HG02642 (cell line): Measurements from ENCODE around the gene COL3A1.

ENCODE experiments used
- ATAC-seq: cut with Tn5 transposase; IDR thresholded peaks from one replicate; pipeline ENCODE4 v1.9.1; 2021; ENCODE audit warnings: mild to moderate bottlenecking; ENCODE audit not compliant: unreplicated experiment, poor library complexity

The COL3A1 gene

GRCh38 chr2:188974164-188974563 is at the start of gene COL3A1:
Gene COL3A1, plus strand, starts transcription at chr2:188974373. Its CDS starts 117 bp downstream, at chr2:188974490.
- no peak for ATAC-seq

GRCh38 chr2:188928643-188929042 is 45.5 kb upstream of the COL3A1 start:
- no peak for ATAC-seq

DNA sequence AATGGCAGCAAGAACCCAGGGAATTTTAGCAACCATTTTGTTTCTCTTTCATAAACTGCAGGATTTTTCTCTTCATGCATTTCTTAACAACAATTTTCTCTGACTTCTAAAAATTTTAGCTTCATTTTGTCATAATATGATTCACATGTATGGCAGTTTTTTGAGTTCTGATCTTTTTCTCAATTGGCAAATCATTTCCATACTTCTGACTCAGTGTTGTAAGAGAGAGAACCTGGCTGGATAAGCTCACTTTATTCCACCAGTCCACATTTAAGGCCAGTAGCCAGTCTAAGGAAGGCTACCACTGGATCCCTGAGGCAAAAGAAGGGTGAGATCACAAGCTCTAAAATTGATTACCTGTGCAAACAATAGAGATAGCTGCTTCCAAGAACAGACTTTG is 42.8 kb upstream of the COL3A1 start:
- no peak for ATAC-seq

DNA sequence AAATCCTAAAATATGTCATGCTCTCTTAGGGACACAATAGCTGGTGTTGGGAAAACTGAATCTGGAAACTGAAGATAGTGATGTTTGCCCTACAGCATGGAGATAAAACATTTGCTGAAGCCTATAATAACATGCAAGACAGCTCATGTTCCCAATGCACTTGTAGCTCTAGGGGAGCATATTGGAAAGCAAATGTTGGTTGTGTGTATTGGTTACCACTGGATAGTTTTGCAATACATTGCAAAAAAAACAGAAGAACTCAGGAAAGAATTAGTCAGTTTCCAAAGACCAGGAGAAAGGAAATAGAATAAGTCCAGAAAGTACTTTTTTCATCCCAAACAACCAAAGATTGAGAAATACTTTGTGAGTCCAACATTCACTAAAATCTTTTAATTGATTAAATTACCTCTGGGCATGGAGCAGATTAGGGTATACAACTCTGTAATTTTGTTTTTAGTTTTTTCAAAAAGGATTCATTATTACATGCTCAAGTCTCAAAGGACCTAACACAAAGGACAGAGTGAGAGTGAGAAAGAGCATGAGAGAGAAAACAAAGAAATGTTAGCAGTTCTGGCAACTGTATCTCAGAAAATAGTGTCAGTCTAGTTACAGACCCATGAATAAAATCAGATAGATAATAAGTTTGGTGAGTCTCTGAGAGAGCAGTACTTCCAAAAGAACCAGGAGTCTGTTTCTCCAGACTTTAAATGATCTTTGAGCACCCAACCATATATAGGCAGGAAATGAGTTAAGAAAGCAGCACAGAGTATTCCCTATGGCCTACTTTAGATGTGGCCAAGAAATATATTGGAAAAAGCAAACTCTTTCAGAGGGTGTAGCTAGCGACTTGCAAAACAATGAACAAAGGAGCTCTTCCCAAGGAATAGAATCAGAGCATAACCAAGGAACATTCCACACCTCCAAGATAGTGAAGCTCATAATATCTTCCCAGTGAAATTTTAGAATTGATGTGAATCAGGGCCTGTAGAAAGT is 36.6 kb upstream of the COL3A1 start:
- ATAC-seq: no peak

- ATAC-seq: no peak
Observed at GRCh38 chr2:188940171-188940570, 34.0 kb upstream of the COL3A1 start.

- no peak for ATAC-seq
Observed at GRCh38 chr2:188944442-188944841, 29.7 kb upstream of the COL3A1 start.

DNA sequence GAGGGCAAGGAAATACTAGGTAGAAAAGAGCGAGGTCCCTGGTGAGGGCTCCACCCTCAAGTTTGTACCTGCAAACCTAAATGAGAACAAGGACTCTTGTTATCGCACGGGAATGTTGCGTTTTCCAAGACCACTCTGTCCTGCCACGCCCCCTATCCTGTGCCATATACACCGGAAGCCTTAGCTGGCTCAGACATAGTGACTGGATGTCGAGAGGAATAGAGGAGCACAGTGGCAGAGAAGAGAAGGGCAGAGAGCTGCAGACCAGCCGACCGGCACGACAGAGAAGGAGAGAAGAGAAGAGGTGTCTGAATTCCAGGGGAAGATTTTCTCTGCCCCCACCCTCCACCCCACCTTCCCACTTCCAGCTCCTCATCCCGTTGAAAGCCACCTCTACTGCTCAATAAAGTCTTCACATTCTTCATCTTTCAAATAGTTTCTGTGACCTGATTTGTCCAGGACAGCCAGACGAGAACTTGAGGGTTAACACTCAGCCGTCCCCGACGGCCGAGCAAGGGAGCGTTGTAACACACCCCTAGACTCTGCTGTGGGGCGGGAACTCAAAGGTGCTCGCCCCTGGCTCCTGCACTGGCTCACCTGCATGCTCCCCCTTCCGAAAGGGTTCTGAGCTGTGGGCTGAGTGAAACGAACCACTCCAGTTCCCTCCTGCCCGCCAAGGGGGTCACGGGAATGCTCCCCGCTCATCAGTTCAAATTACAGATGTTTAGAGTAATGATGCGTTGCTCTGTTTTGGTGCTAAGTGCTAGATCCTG is 24.9 kb upstream of the COL3A1 start:
- no peak for ATAC-seq

DNA sequence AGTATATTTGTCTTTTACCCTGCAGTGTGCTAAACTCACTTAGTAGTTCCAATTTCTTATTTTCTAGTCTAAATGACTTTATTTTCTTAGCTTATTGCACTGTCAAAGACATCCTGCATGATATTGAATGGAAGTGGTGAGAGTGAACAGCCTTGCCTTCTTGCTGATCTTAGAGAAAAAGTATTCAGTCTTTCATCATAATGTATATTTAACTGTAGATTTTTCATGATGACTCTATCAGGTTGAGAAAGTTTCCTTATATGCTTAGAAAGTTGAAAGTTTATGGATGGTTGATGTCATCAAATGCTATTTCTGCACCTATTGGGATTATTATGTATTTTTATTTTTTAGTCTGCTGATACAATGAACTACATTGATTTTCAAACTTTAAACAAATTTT is 21.3 kb upstream of the COL3A1 start:
- no peak for ATAC-seq

DNA sequence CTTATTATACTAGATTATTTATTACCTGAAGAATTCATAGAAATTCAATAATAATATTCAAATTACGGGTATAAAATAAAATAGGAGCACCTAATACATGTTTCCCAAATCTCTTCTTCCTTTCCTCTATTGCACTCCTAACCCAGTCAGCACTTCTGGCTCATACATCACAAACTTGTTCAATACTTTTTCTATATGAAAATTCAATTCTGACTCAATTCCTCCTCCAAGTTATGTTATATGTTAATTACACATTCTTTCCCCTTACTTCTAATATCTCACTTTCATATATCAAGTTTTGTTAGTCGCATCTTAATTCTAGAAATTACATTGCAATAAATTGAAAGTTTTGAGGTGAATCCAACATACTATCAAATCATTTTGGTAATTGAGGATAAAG is 17.9 kb upstream of the COL3A1 start:
- no peak for ATAC-seq

- no peak for ATAC-seq
Observed at GRCh38 chr2:188956961-188957360, 17.2 kb upstream of the COL3A1 start.

GRCh38 chr2:188957646-188958045 is 16.5 kb upstream of the COL3A1 start:
- ATAC-seq: no peak

GRCh38 chr2:188963741-188964140 is 10.4 kb upstream of the COL3A1 start:
- ATAC-seq: no peak

DNA sequence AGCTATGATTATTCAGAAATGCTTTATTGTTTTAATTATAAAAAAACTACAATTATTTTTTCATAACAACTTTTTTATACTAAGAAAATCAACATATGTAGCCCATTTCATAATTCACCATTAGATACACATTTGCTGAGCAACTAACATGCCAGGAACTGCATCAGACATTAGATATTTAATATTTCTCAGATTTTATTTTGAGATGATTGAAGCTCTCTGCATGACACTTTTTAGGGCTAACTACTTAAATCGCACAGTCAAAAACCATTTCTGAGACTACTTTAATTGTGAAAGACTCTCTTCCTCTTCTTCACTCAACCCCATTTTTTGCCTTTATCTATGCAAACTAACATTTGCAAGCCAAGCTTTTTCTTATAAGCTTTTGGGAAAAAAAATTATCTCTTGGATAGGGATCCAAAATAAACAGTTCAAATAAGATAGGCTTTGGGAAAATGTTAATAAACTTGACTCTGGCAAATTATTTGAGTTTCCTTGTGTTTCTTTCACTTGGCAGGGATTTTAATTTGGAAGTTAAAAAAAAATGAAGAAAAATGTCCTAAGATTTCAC is 9.1 kb upstream of the COL3A1 start:
- ATAC-seq: no peak

DNA sequence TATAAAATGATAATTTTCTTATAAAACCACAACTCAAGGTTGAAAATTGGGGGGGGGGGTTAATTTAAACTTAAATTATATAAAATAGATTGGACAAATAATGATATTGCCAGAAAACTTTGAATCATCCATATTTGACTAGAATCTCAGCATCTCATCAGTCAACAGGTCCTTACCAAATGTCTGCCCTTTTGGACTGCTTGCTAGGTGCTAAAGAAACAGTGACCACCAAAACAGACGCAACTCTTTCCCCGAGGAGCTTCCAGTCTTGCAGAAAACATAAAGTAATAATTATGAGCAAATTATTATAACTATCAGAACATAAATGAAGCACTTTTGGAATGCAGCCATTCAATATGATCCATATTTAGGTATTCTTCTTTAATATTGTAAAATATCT is 8.6 kb upstream of the COL3A1 start:
- no peak for ATAC-seq

DNA sequence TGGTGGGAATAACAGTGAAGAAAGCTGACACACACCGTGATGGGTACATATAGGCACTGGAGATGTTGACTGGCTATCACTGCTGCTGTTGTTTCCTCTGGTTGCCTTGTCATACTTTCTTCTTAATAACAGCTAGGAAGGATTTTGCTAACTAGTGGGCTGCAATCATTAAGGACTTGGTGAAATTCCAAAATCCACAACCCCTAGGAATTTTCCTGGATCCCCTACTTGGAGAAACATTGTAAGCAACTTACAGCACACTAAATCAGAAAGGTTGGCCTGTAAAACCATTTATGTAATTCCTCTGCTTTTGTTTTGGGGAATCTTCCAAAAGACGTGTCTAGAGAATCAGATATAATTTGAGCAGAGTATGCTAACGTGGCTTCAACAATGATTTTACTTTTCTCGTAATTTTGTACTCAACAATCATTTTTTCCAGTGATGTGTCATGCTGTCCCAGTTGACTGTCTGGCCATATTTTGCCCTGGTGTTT is 8.0 kb upstream of the COL3A1 start:
- ATAC-seq: no peak

DNA sequence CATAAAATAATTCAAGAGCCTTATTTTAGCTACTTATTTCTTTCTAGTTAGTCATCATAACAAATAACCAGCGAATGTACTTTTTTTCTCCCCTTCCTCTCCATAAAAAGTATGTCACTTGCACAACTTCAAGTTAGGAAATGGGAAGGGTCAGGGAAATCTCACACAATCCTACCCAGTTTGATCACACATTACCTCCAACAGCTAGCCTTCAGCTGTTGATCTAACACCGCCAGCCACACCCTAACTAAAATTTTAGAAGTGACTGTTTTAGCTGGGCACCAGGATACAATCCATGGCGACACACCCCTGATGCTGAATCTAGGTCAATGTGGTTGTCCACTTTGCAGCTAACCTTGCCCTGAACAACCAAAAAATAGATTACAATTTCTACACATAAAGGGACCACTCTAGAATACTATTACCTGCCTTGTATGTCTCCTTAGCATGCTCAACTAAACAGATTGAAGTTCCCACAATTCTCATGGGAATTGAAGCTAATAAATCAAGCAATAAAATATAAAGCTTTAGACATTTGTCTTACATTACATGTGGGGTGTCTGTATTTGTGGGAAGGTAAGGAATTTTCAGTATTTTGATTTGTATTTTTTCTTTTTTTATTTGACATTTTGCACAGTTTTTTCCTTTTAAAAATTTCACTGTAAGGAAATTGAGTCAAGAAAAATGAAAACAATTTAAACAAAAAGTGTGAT is 7.3 kb upstream of the COL3A1 start:
- no peak for ATAC-seq

DNA sequence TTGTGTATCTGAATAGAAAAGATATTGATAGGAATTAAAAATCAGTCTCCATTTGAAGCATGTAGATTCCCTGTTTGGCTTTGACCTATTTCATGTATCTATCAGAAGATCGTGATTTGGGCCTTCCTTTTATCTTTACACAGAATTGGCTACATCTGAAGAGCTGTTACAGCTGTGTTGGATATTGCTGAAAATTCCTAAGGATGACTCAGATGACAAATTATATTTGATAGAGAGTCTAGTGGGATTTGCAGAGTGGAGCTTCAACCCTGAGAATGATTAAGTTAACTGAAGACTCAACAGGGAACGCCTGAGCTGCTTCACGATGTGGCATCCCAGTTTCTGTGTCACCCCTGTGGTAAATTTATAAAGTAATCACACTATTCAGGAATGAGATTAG is 4.9 kb upstream of the COL3A1 start:
- no peak for ATAC-seq

GRCh38 chr2:188969651-188970050 is 4.5 kb upstream of the COL3A1 start:
- no peak for ATAC-seq

GRCh38 chr2:188970211-188970610 is 4.0 kb upstream of the COL3A1 start:
- no peak for ATAC-seq

DNA sequence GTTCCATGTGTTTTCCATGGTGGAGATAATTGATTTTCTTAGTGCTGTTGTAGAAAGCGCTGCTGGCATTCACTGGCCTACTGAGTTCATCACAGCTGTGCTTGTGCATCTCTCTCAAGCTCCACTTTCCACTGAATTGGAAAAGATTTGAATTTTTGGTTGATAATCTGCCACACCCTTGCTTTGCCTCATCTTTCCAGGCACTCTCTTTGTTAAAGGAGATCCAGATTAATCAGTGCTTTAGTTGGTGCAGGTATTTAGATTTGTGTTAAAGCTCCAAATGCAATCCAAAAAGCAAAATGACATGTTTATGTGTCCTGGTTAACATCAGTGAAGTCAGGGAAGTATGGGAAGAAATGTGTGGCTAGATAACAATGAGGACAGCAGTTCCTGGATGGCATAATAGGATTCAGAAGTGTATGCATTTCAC is 2.7 kb upstream of the COL3A1 start:
- no peak for ATAC-seq
